Epithelial cell of proximal tubule (primary cell): ENCODE results near the gene CAMK2D. TPM values are rescaled to one million over a fixed set of nuclear protein-coding genes. Genes with fewer than 3 reads are reported as not detected.
A peak's percentile ranks its signal among the peaks of the same experiment; 100 is the strongest.

Experiments used
- DNase-seq: peaks from one replicate; pipeline ENCODE4 v3.0.0-alpha.2; 2011; ENCODE audit warnings: low read depth
- H3K4me3 ChIP-seq: 2 replicates; pipeline ENCODE4 v1.5.1; 2011; ENCODE audit warnings: low read depth, mild to moderate bottlenecking, low read length
- total RNA-seq: library from RNA; depleted of rRNA; stranded (reverse); fragments of >200 nt; gene quantifications from 2 replicates; pipeline ENCODE4 v1.2.3, GENCODE V29; 2015
- TF ChIP-seq, protein P1 (sequence below): conservative IDR thresholded peaks from 2 replicates; pipeline ENCODE4 v1.5.1; 2012; ENCODE audit warnings: low read depth, mild to moderate bottlenecking, low read length

Gene CAMK2D
- total RNA-seq, 1 donor from 2014 or later, result 42.2 TPM

- no peak overlapping the region for H3K4me3 ChIP-seq
- TF ChIP-seq, protein P1, sequence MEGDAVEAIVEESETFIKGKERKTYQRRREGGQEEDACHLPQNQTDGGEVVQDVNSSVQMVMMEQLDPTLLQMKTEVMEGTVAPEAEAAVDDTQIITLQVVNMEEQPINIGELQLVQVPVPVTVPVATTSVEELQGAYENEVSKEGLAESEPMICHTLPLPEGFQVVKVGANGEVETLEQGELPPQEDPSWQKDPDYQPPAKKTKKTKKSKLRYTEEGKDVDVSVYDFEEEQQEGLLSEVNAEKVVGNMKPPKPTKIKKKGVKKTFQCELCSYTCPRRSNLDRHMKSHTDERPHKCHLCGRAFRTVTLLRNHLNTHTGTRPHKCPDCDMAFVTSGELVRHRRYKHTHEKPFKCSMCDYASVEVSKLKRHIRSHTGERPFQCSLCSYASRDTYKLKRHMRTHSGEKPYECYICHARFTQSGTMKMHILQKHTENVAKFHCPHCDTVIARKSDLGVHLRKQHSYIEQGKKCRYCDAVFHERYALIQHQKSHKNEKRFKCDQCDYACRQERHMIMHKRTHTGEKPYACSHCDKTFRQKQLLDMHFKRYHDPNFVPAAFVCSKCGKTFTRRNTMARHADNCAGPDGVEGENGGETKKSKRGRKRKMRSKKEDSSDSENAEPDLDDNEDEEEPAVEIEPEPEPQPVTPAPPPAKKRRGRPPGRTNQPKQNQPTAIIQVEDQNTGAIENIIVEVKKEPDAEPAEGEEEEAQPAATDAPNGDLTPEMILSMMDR, result no peak
- no peak for DNase-seq
Observed at GRCh38 chr4:113662581-113662980, 99.0 kb downstream of the CAMK2D start.

GRCh38 chr4:113659127-113659526 is 102.4 kb downstream of the CAMK2D start:
- TF ChIP-seq, protein P1, result no peak
- no peak for DNase-seq
- no peak overlapping the region for H3K4me3 ChIP-seq

DNA sequence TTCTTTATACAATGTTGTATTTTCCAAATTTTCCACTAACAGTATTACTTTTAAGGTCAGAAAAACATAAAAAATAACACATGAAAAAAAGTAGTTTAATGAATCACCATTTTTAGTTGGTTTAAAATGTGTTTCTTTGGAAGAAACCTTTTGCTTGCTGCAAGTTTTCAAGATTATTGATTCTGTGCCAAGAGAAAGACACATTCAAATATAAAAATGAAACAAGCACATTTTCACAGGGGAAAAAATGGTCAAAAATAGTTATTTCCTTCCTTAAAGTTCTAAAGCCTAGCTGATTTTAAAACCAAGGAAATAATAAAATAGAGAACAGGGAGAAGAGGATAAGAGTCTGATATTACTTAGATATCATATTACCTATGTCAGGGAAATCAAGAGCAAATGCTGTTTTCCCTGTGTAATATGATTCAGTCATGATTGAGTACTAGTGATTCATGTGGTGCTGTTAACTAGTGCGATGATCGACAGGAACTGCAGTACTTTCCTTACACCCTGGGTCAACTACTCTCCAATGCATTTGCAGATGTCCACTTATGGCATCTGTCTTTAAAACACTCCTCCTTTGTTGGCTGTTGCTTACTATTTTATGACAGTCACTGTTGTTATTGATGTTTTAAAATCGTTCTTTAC is 103.8 kb downstream of the CAMK2D start:
- no peak for DNase-seq
- TF ChIP-seq, protein P1, result no peak
- no peak overlapping the region for H3K4me3 ChIP-seq

DNA sequence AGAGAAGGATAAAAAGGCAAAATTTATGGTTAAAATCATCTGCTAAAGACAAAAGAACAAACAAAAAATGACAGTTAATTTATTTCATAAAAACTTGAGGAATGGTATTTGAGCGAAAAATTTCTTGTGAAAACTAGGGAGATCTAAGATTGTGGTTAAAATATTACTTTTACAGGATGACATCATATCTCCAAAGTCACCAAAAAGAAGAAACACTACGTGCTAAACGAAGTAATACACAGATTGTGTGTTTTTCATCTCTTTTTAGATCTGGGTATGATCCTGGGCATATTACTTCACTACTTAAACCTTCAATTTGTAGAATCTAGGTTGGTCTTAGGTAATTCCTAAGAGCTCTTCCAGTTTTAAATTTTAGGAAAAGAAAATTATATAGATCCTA is 107.7 kb downstream of the CAMK2D start:
- H3K4me3 ChIP-seq, result no peak overlapping the region

DNA sequence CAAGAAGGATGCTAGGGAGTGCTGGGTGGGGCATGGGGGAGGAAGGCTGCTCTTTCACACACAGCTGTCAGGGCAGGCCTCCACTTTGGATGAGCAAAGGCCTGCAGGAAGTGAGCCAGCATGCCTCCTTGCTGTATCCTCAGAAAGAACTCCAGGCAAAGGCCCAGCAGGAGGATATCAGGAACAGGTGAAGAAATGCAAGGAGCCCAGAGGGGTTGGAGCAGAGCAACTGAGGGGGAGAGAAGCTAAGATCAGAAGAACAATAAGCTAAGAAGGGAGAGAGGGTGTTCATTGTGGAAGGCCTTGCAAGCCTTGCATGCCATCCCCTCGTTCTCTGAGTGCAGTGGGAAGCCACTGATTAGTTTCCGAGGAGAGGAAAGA is 115.1 kb downstream of the CAMK2D start:
- DNase-seq, result no peak
- H3K4me3 ChIP-seq, result no peak overlapping the region
- TF ChIP-seq, protein P1, result no peak

More for the DNA sequence above, 107.7 kb downstream of the CAMK2D start:
- TF ChIP-seq, protein P1, result no peak
- no peak for DNase-seq

DNA sequence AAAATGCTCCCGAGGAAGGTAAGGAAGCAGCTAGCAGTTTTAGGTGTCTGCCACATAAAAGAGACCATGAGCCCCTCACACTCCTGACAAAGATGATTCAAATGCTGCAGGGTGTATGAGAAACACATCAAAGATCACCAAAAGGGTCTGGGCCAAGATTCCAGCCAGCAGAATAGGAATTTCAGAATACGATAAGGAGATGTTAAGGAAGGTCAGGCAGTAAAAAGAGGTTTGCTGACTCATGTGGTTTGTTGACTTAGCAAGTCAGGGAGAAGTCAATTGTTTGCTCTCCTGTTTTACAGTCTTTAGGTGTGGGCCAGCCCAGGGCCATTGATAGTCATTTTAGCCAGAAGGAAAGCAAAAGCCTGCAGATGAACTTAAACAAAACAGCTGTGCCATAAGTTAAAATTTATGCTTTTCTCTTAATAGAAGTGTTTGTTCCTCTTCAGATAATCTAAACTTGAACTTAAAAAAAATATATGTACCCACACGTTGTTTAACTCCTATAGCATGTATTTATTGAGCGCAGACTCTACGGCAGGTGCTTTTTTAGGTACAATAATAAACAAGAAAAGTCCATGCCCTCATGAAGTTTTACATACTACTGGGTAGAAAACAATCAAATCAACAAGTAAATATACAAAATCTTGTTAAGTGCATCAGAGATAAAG is 115.6 kb downstream of the CAMK2D start:
- TF ChIP-seq, protein P1, result no peak
- DNase-seq, result peak; percentile 37
- no peak overlapping the region for H3K4me3 ChIP-seq

GRCh38 chr4:113645288-113645687 is 116.2 kb downstream of the CAMK2D start:
- DNase-seq, result no peak
- TF ChIP-seq, protein P1, result no peak
- H3K4me3 ChIP-seq, result no peak overlapping the region
